Hematopoietic multipotent progenitor cell treated with erythropoietin and hydrocortisone succinate and interleukin-3 and kit ligand, for 6 days (in vitro differentiated cells): Measurements from ENCODE around the gene HBM.
"Not testable (repeated sequence)": the region's sequence is repeated elsewhere in the genome, so short reads cannot be mapped to it uniquely, and the experiment has no call there.

Experiments
- DNase-seq: peaks from one replicate; pipeline ENCODE4 v3.0.0-alpha.2; 2015

The HBM gene

DNA sequence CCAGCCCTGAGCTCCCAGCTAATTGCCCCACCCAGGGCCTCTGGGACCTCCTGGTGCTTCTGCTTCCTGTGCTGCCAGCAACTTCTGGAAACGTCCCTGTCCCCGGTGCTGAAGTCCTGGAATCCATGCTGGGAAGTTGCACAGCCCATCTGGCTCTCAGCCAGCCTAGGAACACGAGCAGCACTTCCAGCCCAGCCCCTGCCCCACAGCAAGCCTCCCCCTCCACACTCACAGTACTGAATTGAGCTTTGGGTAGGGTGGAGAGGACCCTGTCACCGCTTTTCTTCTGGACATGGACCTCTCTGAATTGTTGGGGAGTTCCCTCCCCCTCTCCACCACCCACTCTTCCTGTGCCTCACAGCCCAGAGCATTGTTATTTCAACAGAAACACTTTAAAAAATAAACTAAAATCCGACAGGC lies 4.3 kb downstream of the HBM start:
- peak; percentile 47 for DNase-seq

- DNase-seq, result no peak
These were observed 5.0 kb downstream of the HBM start for GRCh38 chr16:170788-171187.

DNA sequence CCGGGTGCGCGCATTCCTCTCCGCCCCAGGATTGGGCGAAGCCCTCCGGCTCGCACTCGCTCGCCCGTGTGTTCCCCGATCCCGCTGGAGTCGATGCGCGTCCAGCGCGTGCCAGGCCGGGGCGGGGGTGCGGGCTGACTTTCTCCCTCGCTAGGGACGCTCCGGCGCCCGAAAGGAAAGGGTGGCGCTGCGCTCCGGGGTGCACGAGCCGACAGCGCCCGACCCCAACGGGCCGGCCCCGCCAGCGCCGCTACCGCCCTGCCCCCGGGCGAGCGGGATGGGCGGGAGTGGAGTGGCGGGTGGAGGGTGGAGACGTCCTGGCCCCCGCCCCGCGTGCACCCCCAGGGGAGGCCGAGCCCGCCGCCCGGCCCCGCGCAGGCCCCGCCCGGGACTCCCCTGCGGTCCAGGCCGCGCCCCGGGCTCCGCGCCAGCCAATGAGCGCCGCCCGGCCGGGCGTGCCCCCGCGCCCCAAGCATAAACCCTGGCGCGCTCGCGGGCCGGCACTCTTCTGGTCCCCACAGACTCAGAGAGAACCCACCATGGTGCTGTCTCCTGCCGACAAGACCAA lies 6.7 kb downstream of the HBM start, which contains the start of gene HBA2:
HBA2 (plus strand) TSS at position 503 of the 568 bp plus-strand sequence; CDS start at position 540, 37 bp downstream.
- not testable (repeated sequence) for DNase-seq

GRCh38 chr16:173211-173854 lies 7.6 kb downstream of the HBM start:
- not testable (repeated sequence) for DNase-seq

DNA sequence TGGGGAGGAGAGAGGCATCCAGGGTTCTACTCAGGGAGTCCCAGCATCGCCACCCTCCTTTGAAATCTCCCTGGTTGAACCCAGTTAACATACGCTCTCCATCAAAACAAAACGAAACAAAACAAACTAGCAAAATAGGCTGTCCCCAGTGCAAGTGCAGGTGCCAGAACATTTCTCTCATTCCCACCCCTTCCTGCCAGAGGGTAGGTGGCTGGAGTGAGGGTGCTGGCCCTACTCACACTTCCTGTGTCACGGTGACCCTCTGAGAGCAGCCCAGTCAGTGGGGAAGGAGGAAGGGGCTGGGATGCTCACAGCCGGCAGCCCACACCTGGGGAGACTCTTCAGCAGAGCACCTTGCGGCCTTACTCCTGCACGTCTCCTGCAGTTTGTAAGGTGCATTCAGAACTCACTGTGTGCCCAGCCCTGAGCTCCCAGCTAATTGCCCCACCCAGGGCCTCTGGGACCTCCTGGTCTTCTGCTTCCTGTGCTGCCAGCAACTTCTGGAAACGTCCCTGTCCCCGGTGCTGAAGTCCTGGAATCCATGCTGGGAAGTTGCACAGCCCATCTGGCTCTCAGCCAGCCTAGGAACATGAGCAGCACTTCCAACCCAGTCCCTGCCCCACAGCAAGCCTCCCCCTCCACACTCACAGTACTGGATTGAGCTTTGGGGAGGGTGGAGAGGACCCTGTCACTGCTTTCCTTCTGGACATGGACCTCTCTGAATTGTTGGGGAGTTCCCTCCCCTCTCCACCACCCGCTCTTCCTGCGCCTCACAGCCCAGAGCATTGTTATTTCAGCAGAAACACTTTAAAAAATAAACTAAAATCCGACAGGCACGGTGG lies 8.4 kb downstream of the HBM start:
- peak; percentile 70 for DNase-seq

DNA sequence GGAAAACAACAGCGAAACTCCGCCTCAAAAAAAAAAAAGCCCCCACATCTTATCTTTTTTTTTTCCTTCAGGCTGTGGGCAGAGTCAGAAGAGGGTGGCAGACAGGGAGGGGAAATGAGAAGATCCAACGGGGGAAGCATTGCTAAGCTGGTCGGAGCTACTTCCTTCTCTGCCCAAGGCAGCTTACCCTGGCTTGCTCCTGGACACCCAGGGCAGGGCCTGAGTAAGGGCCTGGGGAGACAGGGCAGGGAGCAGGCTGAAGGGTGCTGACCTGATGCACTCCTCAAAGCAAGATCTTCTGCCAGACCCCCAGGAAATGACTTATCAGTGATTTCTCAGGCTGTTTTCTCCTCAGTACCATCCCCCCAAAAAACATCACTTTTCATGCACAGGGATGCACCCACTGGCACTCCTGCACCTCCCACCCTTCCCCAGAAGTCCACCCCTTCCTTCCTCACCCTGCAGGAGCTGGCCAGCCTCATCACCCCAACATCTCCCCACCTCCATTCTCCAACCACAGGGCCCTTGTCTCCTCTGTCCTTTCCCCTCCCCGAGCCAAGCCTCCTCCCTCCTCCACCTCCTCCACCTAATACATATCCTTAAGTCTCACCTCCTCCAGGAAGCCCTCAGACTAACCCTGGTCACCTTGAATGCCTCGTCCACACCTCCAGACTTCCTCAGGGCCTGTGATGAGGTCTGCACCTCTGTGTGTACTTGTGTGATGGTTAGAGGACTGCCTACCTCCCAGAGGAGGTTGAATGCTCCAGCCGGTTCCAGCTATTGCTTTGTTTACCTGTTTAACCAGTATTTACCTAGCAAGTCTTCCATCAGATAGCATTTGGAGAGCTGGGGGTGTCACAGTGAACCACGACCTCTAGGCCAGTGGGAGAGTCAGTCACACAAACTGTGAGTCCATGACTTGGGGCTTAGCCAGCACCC lies 9.5 kb downstream of the HBM start:
- DNase-seq, result peak; percentile 93

GRCh38 chr16:176006-176405 lies 10.2 kb downstream of the HBM start:
- DNase-seq, result not testable (repeated sequence)

DNA sequence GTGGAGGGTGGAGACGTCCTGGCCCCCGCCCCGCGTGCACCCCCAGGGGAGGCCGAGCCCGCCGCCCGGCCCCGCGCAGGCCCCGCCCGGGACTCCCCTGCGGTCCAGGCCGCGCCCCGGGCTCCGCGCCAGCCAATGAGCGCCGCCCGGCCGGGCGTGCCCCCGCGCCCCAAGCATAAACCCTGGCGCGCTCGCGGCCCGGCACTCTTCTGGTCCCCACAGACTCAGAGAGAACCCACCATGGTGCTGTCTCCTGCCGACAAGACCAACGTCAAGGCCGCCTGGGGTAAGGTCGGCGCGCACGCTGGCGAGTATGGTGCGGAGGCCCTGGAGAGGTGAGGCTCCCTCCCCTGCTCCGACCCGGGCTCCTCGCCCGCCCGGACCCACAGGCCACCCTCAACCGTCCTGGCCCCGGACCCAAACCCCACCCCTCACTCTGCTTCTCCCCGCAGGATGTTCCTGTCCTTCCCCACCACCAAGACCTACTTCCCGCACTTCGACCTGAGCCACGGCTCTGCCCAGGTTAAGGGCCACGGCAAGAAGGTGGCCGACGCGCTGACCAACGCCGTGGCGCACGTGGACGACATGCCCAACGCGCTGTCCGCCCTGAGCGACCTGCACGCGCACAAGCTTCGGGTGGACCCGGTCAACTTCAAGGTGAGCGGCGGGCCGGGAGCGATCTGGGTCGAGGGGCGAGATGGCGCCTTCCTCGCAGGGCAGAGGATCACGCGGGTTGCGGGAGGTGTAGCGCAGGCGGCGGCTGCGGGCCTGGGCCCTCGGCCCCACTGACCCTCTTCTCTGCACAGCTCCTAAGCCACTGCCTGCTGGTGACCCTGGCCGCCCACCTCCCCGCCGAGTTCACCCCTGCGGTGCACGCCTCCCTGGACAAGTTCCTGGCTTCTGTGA lies 11.0 kb downstream of the HBM start, which contains the start of gene HBA1:
HBA1 (plus strand) TSS at position 204 of the 906 bp plus-strand sequence; CDS start at position 241, 37 bp downstream.
- DNase-seq, result not testable (repeated sequence)

- DNase-seq, result peak; percentile 57
These were observed 11.6 kb downstream of the HBM start for GRCh38 chr16:177394-177822.

GRCh38 chr16:177981-178667 lies 12.3 kb downstream of the HBM start:
- DNase-seq, result peak; percentile 73

DNA sequence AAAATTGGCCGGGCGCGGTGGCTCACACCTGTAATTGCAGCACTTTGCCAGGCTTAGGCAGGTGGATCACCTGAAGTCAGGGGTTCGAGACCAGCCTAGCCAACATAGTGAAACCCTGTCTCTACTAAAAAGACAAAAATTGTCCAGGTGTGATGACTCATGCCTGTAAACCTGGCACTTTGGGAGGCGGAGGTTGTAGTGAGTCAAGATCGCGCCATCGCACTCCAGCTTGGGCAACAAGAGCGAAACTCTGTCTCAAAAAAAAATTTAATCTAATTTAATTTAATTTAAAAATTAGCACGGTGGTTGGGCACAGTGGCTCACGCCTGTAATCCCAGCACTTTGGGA lies 12.9 kb downstream of the HBM start:
- peak; percentile 68 for DNase-seq

GRCh38 chr16:179211-180092 lies 13.7 kb downstream of the HBM start:
- DNase-seq, result peak; percentile 65

- peak; percentile 76 for DNase-seq
These were observed 14.4 kb downstream of the HBM start, which contains the start of gene HBQ1 for GRCh38 chr16:180101-180675. TSS of gene HBQ1 (plus strand) at chr16:180459. CDS start at chr16:180487, 28 bp downstream.

DNA sequence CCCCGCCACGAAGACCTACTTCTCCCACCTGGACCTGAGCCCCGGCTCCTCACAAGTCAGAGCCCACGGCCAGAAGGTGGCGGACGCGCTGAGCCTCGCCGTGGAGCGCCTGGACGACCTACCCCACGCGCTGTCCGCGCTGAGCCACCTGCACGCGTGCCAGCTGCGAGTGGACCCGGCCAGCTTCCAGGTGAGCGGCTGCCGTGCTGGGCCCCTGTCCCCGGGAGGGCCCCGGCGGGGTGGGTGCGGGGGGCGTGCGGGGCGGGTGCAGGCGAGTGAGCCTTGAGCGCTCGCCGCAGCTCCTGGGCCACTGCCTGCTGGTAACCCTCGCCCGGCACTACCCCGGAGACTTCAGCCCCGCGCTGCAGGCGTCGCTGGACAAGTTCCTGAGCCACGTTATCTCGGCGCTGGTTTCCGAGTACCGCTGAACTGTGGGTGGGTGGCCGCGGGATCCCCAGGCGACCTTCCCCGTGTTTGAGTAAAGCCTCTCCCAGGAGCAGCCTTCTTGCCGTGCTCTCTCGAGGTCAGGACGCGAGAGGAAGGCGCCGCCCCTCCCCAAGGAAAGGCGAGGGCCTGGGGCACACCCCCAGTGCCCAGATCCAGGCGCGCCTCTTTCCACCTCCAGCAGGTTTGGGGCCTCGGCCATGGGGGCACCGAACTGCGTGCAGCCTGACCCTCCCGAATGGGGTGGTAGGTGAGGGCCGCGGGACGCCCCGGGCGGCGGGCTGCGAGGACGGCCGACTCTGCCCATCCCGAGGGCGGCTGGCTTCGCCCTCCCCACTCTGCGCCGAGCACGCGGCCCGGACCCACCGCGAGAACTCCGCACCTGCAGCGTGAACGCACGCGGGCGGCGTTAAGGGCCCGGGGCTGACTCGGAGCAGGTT lies 15.1 kb downstream of the HBM start:
- DNase-seq, result peak; percentile 89

DNA sequence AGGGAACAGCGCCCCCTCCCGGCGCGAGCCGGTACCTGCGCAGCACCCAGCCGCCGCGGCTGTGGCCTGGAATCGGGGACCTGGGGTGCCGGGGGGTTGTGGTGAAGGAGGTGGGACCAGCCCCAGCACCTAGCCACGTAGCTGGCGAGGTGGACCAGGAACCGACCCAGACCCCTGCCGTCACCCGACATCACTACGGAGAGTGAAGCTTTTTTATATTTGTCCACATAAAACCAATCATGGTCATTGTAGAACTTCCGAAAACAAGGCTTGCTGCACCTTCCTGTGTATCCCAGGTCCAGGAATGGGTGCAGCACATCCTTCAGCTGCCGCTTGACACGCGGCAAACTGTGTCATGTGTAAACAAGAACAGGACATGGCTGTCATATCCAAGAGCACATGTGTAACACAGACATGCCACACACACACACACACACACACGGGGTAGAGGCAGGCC lies 15.8 kb downstream of the HBM start:
- peak; percentile 43 for DNase-seq

GRCh38 chr16:183005-183404 lies 17.2 kb downstream of the HBM start:
- no peak for DNase-seq

GRCh38 chr16:185213-185612 lies 19.4 kb downstream of the HBM start:
- no peak for DNase-seq

DNA sequence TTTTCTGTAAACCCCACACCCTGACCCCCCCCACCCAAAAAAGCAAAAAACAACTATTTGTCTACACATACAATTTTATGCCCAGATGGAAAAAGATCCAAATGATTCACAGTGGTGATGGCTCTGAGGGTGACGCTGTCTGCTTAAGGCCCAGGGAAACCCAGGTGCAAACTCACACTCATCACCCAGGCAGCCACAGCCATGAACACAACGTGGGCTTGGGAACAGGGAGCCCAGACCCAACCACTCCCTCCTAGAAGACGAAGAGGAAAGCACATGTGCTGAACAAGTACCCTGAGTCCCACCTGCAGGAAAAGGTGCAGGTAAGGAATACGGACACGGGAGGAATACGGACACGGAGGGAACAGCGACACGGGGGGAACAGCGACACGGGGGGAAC lies 19.9 kb downstream of the HBM start:
- DNase-seq, result no peak
